ENCODE data around the gene TTLL6.

DNA sequence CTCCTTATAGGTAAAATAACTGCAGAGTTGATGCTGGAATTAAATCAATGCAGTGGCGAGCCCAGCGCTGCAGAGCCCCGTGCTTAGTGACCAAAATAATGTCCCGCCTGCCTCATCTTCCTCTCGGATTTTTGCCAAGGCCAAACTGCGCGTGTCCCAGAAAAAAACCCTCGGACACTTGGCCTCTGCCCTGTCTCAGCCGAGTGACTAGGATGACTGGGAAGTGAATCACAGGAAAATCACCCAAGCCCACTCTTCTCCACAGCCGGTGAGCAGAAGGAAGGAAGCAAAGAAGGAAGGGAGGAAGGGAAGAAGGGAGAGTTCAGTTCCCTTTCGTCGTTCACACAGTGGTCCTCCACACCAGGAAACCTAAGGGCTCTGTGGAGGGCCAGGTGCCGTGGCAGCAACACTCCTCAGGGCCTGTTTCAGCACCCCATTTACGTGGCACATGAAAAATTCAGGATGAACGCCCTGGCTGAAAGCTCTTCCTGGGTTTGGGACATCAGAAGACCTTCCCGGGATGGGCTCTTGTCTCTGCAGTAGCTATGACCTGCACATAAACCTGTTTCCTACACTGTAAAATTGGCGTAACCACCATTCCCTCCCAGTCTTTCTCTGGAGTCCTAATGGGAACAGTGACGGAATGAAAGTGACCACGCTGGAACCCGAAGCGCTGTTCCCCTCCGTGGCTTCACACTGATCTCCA, 63.1 kb downstream of the TTLL6 start:
- TF ChIP-seq, protein P1, sequence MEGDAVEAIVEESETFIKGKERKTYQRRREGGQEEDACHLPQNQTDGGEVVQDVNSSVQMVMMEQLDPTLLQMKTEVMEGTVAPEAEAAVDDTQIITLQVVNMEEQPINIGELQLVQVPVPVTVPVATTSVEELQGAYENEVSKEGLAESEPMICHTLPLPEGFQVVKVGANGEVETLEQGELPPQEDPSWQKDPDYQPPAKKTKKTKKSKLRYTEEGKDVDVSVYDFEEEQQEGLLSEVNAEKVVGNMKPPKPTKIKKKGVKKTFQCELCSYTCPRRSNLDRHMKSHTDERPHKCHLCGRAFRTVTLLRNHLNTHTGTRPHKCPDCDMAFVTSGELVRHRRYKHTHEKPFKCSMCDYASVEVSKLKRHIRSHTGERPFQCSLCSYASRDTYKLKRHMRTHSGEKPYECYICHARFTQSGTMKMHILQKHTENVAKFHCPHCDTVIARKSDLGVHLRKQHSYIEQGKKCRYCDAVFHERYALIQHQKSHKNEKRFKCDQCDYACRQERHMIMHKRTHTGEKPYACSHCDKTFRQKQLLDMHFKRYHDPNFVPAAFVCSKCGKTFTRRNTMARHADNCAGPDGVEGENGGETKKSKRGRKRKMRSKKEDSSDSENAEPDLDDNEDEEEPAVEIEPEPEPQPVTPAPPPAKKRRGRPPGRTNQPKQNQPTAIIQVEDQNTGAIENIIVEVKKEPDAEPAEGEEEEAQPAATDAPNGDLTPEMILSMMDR (tag by site-specific recombination; IDR thresholded peaks at IDR 0.05), result no peak
- no peak for TF ChIP-seq ZBTB1 (tag by site-specific recombination; IDR thresholded peaks at IDR 0.05)
- no peak for TF ChIP-seq ZNF133 (tag by site-specific recombination; IDR thresholded peaks at IDR 0.05)
- TF ChIP-seq ZBTB48 (tag by site-specific recombination; IDR thresholded peaks at IDR 0.05), result no peak
- no peak for TF ChIP-seq ZNF510 (tag by site-specific recombination; IDR thresholded peaks at IDR 0.05; ENCODE audit: insufficient replicate concordance)
- no peak for TF ChIP-seq ZNF670 (tag by site-specific recombination; IDR thresholded peaks at IDR 0.05; ENCODE audit: low read depth)
- no peak for TF ChIP-seq ZNF416 (tag by site-specific recombination; IDR thresholded peaks at IDR 0.05)
- TF ChIP-seq PRDM1 (tag by site-specific recombination; IDR thresholded peaks at IDR 0.05), result no peak

Data from HEK293 (cell line).